Mucosa of rectum (tissue), 2 donors: ENCODE data around the gene SSBP4.

Source experiments
- H3K27ac ChIP-seq, 2 donors: one replicate each; pipeline ENCODE4 v1.7.0; 2013; ENCODE audit warnings: inconsistent platforms in 2 of 2, low read depth in 2 of 2, low read length in 2 of 2
- H3K27me3 ChIP-seq, 2 donors: one replicate each; pipeline ENCODE4 v1.7.0; 2013; ENCODE audit warnings: low read length in 2 of 2; ENCODE audit not compliant: control insufficient read depth in 2 of 2, insufficient read depth in 2 of 2
- H3K36me3 ChIP-seq, 2 donors: one replicate each; pipeline ENCODE4 v1.7.0; 2013; ENCODE audit warnings: low read length in 2 of 2; ENCODE audit not compliant: control insufficient read depth in 2 of 2, insufficient read depth in 2 of 2
- H3K4me1 ChIP-seq, 2 donors: one replicate each; pipeline ENCODE4 v1.7.0; 2013; ENCODE audit warnings: low read length in 2 of 2, mild to moderate bottlenecking in 1 of 2; ENCODE audit not compliant: control insufficient read depth in 2 of 2, insufficient read depth in 2 of 2
- H3K4me3 ChIP-seq, 2 donors: one replicate each; pipeline ENCODE4 v1.7.0; 2013; ENCODE audit warnings: low read length in 2 of 2
- H3K9ac ChIP-seq, 2 donors: one replicate each; pipeline ENCODE4 v1.7.0; 2013; ENCODE audit warnings: low read length in 2 of 2, low read depth in 1 of 2, mild to moderate bottlenecking in 1 of 2
- H3K9me3 ChIP-seq, 2 donors: one replicate each; pipeline ENCODE4 v1.7.0; 2013; ENCODE audit warnings: low read length in 2 of 2; ENCODE audit not compliant: control insufficient read depth in 2 of 2
- donor health status: healthy.
- donor health status: Normal muscosa, but diverticular disease.

Gene SSBP4

GRCh38 chr19:18419699-18420460, 682 bp downstream of the SSBP4 start:
- peak overlapping the region; percentile 41 to 71 for H3K9ac ChIP-seq
- peak overlapping the region; percentile 56 to 63 for H3K4me3 ChIP-seq
- H3K27ac ChIP-seq = peak overlapping the region; percentile 79 to 89
- peaks cover 45% of the 10 kb centered on the region in 2 donors for H3K4me1 ChIP-seq
- no peaks in the 10 kb centered on the region for H3K9me3 ChIP-seq
- H3K36me3 ChIP-seq = peaks cover 0 to 3% of the 10 kb centered on the region in 2 donors
- H3K27me3 ChIP-seq = peaks cover 8 to 9% of the 10 kb centered on the region in 2 donors

GRCh38 chr19:18420930-18421329, 1.7 kb downstream of the SSBP4 start:
- peak overlapping the region in 1 of 2 donors; percentile 41 for H3K9ac ChIP-seq
- peaks cover 0 to 3% of the 10 kb centered on the region in 2 donors for H3K36me3 ChIP-seq
- H3K27me3 ChIP-seq = peaks cover 8 to 9% of the 10 kb centered on the region in 2 donors
- peaks cover 39 to 48% of the 10 kb centered on the region in 2 donors for H3K4me1 ChIP-seq
- no peak overlapping the region for H3K27ac ChIP-seq
- H3K9me3 ChIP-seq = no peaks in the 10 kb centered on the region
- H3K4me3 ChIP-seq = peak overlapping the region in 1 of 2 donors; percentile 63

GRCh38 chr19:18421371-18421959, 2.3 kb downstream of the SSBP4 start:
- H3K4me3 ChIP-seq = no peak overlapping the region

GRCh38 chr19:18422530-18423191, 3.5 kb downstream of the SSBP4 start:
- no peak overlapping the region for H3K9ac ChIP-seq
- H3K9me3 ChIP-seq = no peaks in the 10 kb centered on the region
- H3K4me1 ChIP-seq = peaks cover 28 to 38% of the 10 kb centered on the region in 2 donors
- peaks cover 0 to 3% of the 10 kb centered on the region in 2 donors for H3K36me3 ChIP-seq
- no peak overlapping the region for H3K4me3 ChIP-seq
- peak overlapping the region in 1 of 2 donors; percentile 16 for H3K27ac ChIP-seq
- peaks cover 6 to 7% of the 10 kb centered on the region in 2 donors for H3K27me3 ChIP-seq

More at GRCh38 chr19:18421371-18421959, 2.3 kb downstream of the SSBP4 start:
- H3K27me3 ChIP-seq = peaks cover 6 to 8% of the 10 kb centered on the region in 2 donors
- H3K9me3 ChIP-seq = no peaks in the 10 kb centered on the region
- peaks cover 36 to 46% of the 10 kb centered on the region in 2 donors for H3K4me1 ChIP-seq
- H3K9ac ChIP-seq = peak overlapping the region in 1 of 2 donors; percentile 41
- no peak overlapping the region for H3K27ac ChIP-seq
- H3K36me3 ChIP-seq = peaks cover 0 to 3% of the 10 kb centered on the region in 2 donors

GRCh38 chr19:18423258-18424020, 4.2 kb downstream of the SSBP4 start:
- Histone ChIP-seq H3K9ac (no peak overlapping the region), H3K27me3 (peaks cover 0 to 4% of the 10 kb centered on the region in 2 donors), H3K27ac (peak overlapping the region in 1 of 2 donors; percentile 16), H3K9me3 (no peaks in the 10 kb centered on the region), H3K36me3 (peaks cover 0 to 3% of the 10 kb centered on the region in 2 donors), H3K4me3 (no peak overlapping the region), H3K4me1 (peaks cover 22 to 32% of the 10 kb centered on the region in 2 donors)

- Histone ChIP-seq H3K4me1 (peaks cover 15 to 26% of the 10 kb centered on the region in 2 donors), H3K4me3 (no peak overlapping the region), H3K27me3 (no peaks in the 10 kb centered on the region), H3K27ac (no peak overlapping the region), H3K9ac (no peak overlapping the region), H3K9me3 (no peaks in the 10 kb centered on the region), H3K36me3 (peaks cover 0 to 3% of the 10 kb centered on the region in 2 donors)
Observed at GRCh38 chr19:18424122-18424889, 5.1 kb downstream of the SSBP4 start.

GRCh38 chr19:18424890-18425514, 5.8 kb downstream of the SSBP4 start:
- Histone ChIP-seq H3K36me3 (peaks cover 0 to 3% of the 10 kb centered on the region in 2 donors), H3K4me3 (no peak overlapping the region), H3K27ac (no peak overlapping the region), H3K27me3 (no peaks in the 10 kb centered on the region), H3K4me1 (peaks cover 21 to 30% of the 10 kb centered on the region in 2 donors), H3K9me3 (no peaks in the 10 kb centered on the region), H3K9ac (no peak overlapping the region)

GRCh38 chr19:18425515-18426415, 6.6 kb downstream of the SSBP4 start:
- no peak overlapping the region for H3K4me3 ChIP-seq
- no peak overlapping the region for H3K9ac ChIP-seq
- no peaks in the 10 kb centered on the region for H3K27me3 ChIP-seq
- H3K36me3 ChIP-seq = peaks cover 0 to 3% of the 10 kb centered on the region in 2 donors
- H3K27ac ChIP-seq = peak overlapping the region in 1 of 2 donors; percentile 38
- no peaks in the 10 kb centered on the region for H3K9me3 ChIP-seq
- peaks cover 19 to 28% of the 10 kb centered on the region in 2 donors for H3K4me1 ChIP-seq
